GM10248 (cell line): ENCODE measurements around the gene CHD5.

ENCODE experiments used
- CTCF ChIA-PET: fragments of 300-600 bp; sonication (Branson Sonifier 250); formaldehyde crosslinking; extraction: SDS; loops from one replicate; lab custom pipeline; 2021; ENCODE audit warnings: antibody characterized with exemption; lab: Yijun Ruan, JAX
- POLR2A ChIA-PET: fragments of 350-650 bp; sonication (Branson Sonifier 250); formaldehyde crosslinking; extraction: SDS; loops from one replicate; lab custom pipeline; 2020; ENCODE audit warnings: antibody characterized with exemption; lab: Yijun Ruan, JAX
- DNase-seq: peaks from one replicate; pipeline ENCODE4 v3.0.0; 2012; ENCODE audit errors: extremely low spot score
- CTCF ChIP-seq: IDR thresholded peaks from 2 replicates; pipeline ENCODE4 v1.5.1; 2012; ENCODE audit warnings: mild to moderate bottlenecking, low read depth; ENCODE audit errors: extremely low read depth, missing control alignments, control extremely low read depth

The CHD5 gene

GRCh38 chr1:6110326-6110725, 69.8 kb downstream of the CHD5 start:
- ChIA-PET POLR2A (interaction anchor here (0.7 kb wide), 1 partner anchor 135 kb away, joined by 6 read pairs; no protein-coding TSS in a partner anchor), CTCF (no interaction called here)
- no peak for DNase-seq
- no peak for TF ChIP-seq CTCF

DNA sequence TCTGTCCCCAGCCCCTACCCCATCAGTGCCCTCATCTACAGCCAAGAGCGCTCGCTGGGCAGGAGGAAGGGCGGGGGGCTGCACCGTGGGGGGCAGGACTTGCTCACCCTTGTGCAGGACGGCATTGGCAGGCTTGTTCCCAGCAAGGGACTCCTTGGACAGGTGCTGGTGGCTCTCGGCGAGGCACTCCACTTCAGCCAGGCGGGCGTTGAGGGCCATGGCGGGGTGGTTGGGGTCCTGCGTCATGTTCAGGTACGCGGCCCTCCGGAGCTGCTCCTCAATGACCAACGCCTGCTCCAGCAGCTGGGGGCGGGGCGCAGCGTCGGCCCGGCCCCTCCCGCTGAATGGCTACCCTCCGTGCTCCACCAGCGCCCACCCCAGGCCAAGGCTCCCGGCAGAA, 70.4 kb downstream of the CHD5 start:
- ChIA-PET POLR2A (no interaction called here), CTCF (interaction anchor here (1.5 kb wide), 1 partner anchor 96 kb away, joined by 7 read pairs; the partner anchor contains the start of gene RNF207)
- TF ChIP-seq CTCF, result no peak
- DNase-seq, result no peak

GRCh38 chr1:6108937-6109614, 71.0 kb downstream of the CHD5 start:
- ChIA-PET POLR2A (no interaction called here), CTCF (interaction anchor here (1.0 to 1.5 kb wide), 4 partner anchors 13 to 136 kb away, joined by 3 to 21 read pairs (median 5); partner anchors contain the start of genes HES3 and RNF207)
- TF ChIP-seq CTCF, result peak; percentile 49
- peak; percentile 74 for DNase-seq

- no peak for TF ChIP-seq CTCF
- ChIA-PET POLR2A (no interaction called here), CTCF (interaction anchor here (1.0 to 1.5 kb wide), 4 partner anchors 13 to 137 kb away, joined by 3 to 21 read pairs (median 5); partner anchors contain the start of genes HES3 and RNF207)
- no peak for DNase-seq
Observed at GRCh38 chr1:6108476-6108875, 71.6 kb downstream of the CHD5 start.

DNA sequence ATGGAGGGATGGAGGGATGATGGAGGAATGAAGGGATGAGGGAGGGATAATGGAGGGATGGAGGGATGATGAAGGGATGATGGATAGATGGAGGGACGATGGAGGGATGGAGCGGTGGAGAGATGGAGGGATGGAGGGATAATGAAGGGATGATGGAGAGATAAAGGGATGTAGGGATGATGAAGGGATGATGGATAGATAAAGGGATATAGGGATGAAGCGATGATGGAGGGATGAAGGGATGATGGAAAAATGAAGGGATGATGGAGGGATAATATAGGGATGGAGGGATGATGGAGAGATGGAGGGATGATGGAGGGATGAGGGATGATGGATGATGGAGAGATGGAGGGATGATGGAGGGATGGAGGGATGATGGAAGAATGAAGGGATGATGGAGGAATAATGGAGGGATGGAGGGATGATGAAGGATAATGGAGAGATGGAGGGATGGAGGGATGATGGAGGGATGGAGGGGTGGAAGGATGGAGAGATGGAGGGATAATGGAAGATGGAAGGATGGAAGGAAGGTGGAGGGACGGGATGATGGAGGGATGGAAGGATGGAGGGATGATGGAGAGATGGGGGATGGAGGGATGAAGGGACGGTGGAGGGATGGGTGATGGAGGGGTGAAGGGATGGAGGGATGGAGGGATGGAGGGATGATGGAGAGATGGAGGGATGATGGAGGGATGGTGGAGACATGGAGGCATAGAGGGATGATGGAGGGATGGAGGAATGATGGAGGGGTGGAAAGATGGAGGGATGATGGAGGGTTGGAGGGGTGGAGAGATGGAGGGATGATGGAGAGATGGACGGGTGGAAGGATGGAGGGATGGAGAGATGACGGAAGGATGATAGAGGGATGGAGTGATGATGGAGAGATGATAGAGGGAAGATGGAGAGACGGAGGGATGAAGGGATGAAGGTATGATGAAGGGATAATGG, 72.4 kb downstream of the CHD5 start:
- no peak for TF ChIP-seq CTCF
- CTCF ChIA-PET, result no interaction called here
- POLR2A ChIA-PET, result no interaction called here

DNA sequence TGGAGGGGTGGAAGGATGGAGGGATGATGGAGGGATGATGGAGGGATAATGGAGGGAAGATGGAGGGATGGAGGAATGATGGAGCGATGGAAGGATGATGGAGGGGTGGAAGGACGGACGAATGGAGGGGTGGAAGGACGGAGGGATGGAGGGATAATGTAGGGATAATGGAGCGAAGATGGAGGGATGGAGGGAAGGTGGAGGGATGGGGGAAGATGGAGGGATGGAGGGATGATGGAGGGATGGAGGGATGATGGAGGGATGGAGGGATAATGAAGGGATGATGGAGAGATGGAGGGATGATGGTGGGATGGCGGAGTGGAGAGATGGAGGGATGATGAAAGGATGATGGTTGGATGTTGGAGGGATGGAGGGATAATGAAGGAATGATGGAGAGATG, 73.1 kb downstream of the CHD5 start:
- DNase-seq, result no peak
- ChIA-PET POLR2A (no interaction called here), CTCF (no interaction called here)
- TF ChIP-seq CTCF, result no peak

More for the DNA sequence above, 72.4 kb downstream of the CHD5 start:
- no peak for DNase-seq
